SH-SY5Y (cell line): ENCODE results near the gene SERPINB12.

ENCODE experiments used
- GATA2 ChIP-seq: IDR thresholded peaks from 2 replicates; pipeline ENCODE4 v1.6.1; 2011; ENCODE audit warnings: mild to moderate bottlenecking, low read depth, low read length
- GATA3 ChIP-seq: IDR thresholded peaks from 2 replicates; pipeline ENCODE4 v1.6.1; 2011; ENCODE audit warnings: low read depth, mild to moderate bottlenecking, low read length, moderate library complexity

DNA sequence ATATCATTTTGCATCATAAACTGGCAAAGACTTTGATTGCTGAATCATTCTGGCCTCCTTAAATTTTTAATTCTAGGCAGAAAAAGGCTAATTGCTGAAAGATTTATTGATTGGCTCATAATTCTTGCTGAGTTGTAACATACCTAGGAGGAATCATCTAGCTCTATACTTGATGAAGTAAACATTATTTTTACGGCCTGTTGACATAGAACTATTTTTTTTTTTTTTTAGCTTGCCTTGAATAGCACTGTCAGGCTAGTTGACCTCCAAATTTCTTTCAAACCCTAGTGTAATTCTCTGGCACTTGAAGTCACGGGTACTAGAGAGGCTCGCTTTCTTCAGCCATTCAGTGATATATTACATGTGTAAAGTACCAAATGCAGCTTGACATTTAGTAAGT, 2.8 kb downstream of the SERPINB12 start:
- TF ChIP-seq GATA3 (no peak), GATA2 (no peak)
